HG03520 (cell line): ENCODE results near the gene ACBD7.

Source experiments
- ATAC-seq: cut with Tn5 transposase; IDR thresholded peaks from one replicate; pipeline ENCODE4 v1.9.1; 2021; ENCODE audit warnings: mild to moderate bottlenecking, moderate library complexity; ENCODE audit not compliant: unreplicated experiment

Gene ACBD7

GRCh38 chr10:15088428-15089261 is at the start of gene ACBD7:
TSS of gene ACBD7 (minus strand) at chr10:15088776. CDS start at chr10:15088728, 48 bp downstream.
- ATAC-seq = peak; percentile 99

GRCh38 chr10:15137636-15138035 is 49.1 kb upstream of the ACBD7 start:
- ATAC-seq = no peak

GRCh38 chr10:15137036-15137359 is 48.4 kb upstream of the ACBD7 start:
- no peak for ATAC-seq

- no peak for ATAC-seq
These were observed 47.8 kb upstream of the ACBD7 start for GRCh38 chr10:15136129-15137035.

GRCh38 chr10:15131330-15131729 is 42.8 kb upstream of the ACBD7 start:
- no peak for ATAC-seq

- ATAC-seq = no peak
These were observed 36.3 kb upstream of the ACBD7 start for GRCh38 chr10:15124908-15125307.

GRCh38 chr10:15124190-15124589 is 35.6 kb upstream of the ACBD7 start:
- no peak for ATAC-seq

GRCh38 chr10:15123749-15124184 is 35.2 kb upstream of the ACBD7 start:
- no peak for ATAC-seq

- ATAC-seq = peak; percentile 84
These were observed 34.0 kb upstream of the ACBD7 start for GRCh38 chr10:15122477-15123030.

- ATAC-seq = no peak
These were observed 33.1 kb upstream of the ACBD7 start for GRCh38 chr10:15121707-15122106.

GRCh38 chr10:15120523-15120922 is 31.9 kb upstream of the ACBD7 start:
- ATAC-seq = no peak

GRCh38 chr10:15118615-15119014 is 30.0 kb upstream of the ACBD7 start:
- no peak for ATAC-seq

- ATAC-seq = no peak
These were observed 27.6 kb upstream of the ACBD7 start for GRCh38 chr10:15116225-15116624.

- ATAC-seq = no peak
These were observed 25.2 kb upstream of the ACBD7 start for GRCh38 chr10:15113766-15114165.

GRCh38 chr10:15112657-15113056 is 24.1 kb upstream of the ACBD7 start:
- ATAC-seq = no peak

GRCh38 chr10:15106352-15107013 is 17.9 kb upstream of the ACBD7 start:
- ATAC-seq = peak; percentile 73

GRCh38 chr10:15103513-15103912 is 14.9 kb upstream of the ACBD7 start:
- no peak for ATAC-seq

- ATAC-seq = no peak
These were observed 11.3 kb upstream of the ACBD7 start for GRCh38 chr10:15099886-15100285.

GRCh38 chr10:15097011-15097812 is 8.6 kb upstream of the ACBD7 start, which contains the start of gene RPP38:
TSS of gene RPP38 (plus strand) at chr10:15097355. CDS start at chr10:15103315, 5,960 bp downstream.
- ATAC-seq = peak; percentile 76

GRCh38 chr10:15096661-15097010 is 8.1 kb upstream of the ACBD7 start:
- peak; percentile 12 for ATAC-seq
